Naive thymus-derived CD4-positive, alpha-beta T cell (primary cell): ENCODE measurements around the gene PLOD2. TPM values are rescaled to one million over a fixed set of nuclear protein-coding genes. Genes with fewer than 3 reads are reported as not detected.

ENCODE experiments used
- ATAC-seq: fragments of 150-1000 bp; cut with Tn5 transposase; 2 replicates; pipeline ENCODE4 v1.10.0; 2021; ENCODE audit warnings: mild to moderate bottlenecking, moderate library complexity
- CTCF ChIA-PET: fragments of 350-600 bp; sonication (Branson Sonifier 250); formaldehyde crosslinking; loops from one replicate; lab custom pipeline; 2021; ENCODE audit warnings: antibody characterized with exemption; lab: Charles Lee
- POLR2A ChIA-PET: fragments of 350-600 bp; sonication (Branson Sonifier 250); formaldehyde crosslinking; loops from one replicate; lab custom pipeline; 2021; ENCODE audit warnings: antibody characterized with exemption, inconsistent platforms; lab: Charles Lee
- DNase-seq, 9 donors: peaks; one replicate each; pipeline versions ENCODE4 v3.0.0 to v3.0.0-alpha.2; 2020 to 2022; ENCODE audit warnings: mixed read lengths in 1 of 9
- H3K27ac ChIP-seq: one replicate; pipeline ENCODE4 v1.7.0; 2013; ENCODE audit warnings: mild to moderate bottlenecking, low read depth, low read length, moderate library complexity
- H3K27me3 ChIP-seq, 2 donors: one replicate each; pipeline ENCODE4 v1.7.0; 2013; ENCODE audit warnings: low read length in 2 of 2, mild to moderate bottlenecking in 2 of 2, moderate library complexity in 2 of 2; ENCODE audit not compliant: control insufficient read depth in 2 of 2, insufficient read depth in 2 of 2
- H3K36me3 ChIP-seq, 3 experiments: 1 replicate in 2 of 3; 2 replicates in 1 of 3; pipeline ENCODE4 v1.7.0; 2013; ENCODE audit warnings: low read length in 3 of 3, mild to moderate bottlenecking in 3 of 3, moderate library complexity in 1 of 3; ENCODE audit not compliant: insufficient read depth in 3 of 3, control insufficient read depth in 2 of 3
- H3K4me1 ChIP-seq, 2 donors: one replicate each; pipeline ENCODE4 v1.7.0; 2013; ENCODE audit warnings: low read length in 2 of 2, mild to moderate bottlenecking in 2 of 2, moderate library complexity in 1 of 2; ENCODE audit not compliant: control insufficient read depth in 2 of 2, insufficient read depth in 2 of 2
- H3K4me3 ChIP-seq: 2 replicates; pipeline ENCODE4 v1.7.0; 2013; ENCODE audit warnings: mild to moderate bottlenecking, low read length
- H3K9me3 ChIP-seq, 3 experiments: 1 replicate in 2 of 3; 2 replicates in 1 of 3; pipeline ENCODE4 v1.7.0; 2013; ENCODE audit warnings: low read length in 3 of 3; ENCODE audit not compliant: control insufficient read depth in 2 of 3
- H3K27ac Mint-ChIP-seq, 9 donors: one replicate each; pipeline ENCODE4 v1.8.0; 2020 to 2022; ENCODE audit warnings: mixed read lengths in 9 of 9, mild to moderate bottlenecking in 8 of 9, moderate library complexity in 5 of 9, inconsistent platforms in 2 of 9
- H3K27me3 Mint-ChIP-seq, 5 donors: one replicate each; pipeline ENCODE4 v1.8.0; 2021 to 2022; ENCODE audit warnings: mixed read lengths in 5 of 5, mild to moderate bottlenecking in 1 of 5
- H3K36me3 Mint-ChIP-seq, 5 donors: one replicate each; pipeline ENCODE4 v1.8.0; 2020 to 2022; ENCODE audit warnings: mixed read lengths in 5 of 5, mild to moderate bottlenecking in 3 of 5, inconsistent platforms in 1 of 5
- H3K4me1 Mint-ChIP-seq, 7 donors: one replicate each; pipeline ENCODE4 v1.8.0; 2020 to 2022; ENCODE audit warnings: mixed read lengths in 7 of 7, mild to moderate bottlenecking in 3 of 7, inconsistent platforms in 1 of 7
- H3K4me3 Mint-ChIP-seq, 10 donors: one replicate each; pipeline ENCODE4 v1.8.0; 2020 to 2022; ENCODE audit warnings: mild to moderate bottlenecking in 10 of 10, mixed read lengths in 10 of 10, moderate library complexity in 6 of 10, inconsistent platforms in 2 of 10
- H3K9me3 Mint-ChIP-seq, 11 donors: one replicate each; pipeline ENCODE4 v1.8.0; 2020 to 2022; ENCODE audit warnings: mixed read lengths in 11 of 11, mild to moderate bottlenecking in 4 of 11, inconsistent platforms in 1 of 11, moderate library complexity in 1 of 11
- intact Hi-C, 2 donors: fragments of 100-400 bp; cut with micrococcal nuclease; formaldehyde crosslinking; loops; one replicate each; pipeline ENCODE4 v1.15.1; 2023
- polyA plus RNA-seq, 2 donors: library from polyadenylated mRNA; unstranded; fragments of 300-500 nt; fragmentation: Illumina TruSeq; gene quantifications; one replicate each; pipeline ENCODE4 v1.2.3, GENCODE V29; 2021
- total RNA-seq, 6 experiments: library from RNA in 5 of 6; stranded (reverse) in 5 of 6; gene quantifications; 1 replicate in 5 of 6; 2 replicates in 1 of 6; pipeline ENCODE4 v1.2.3 and lab custom pipeline; 2021 to 2026

PLOD2 gene
- total and polyA plus RNA-seq, 7 experiments from 2014 or later: 0.34 to 1.4 TPM; not detected in 5

- Mint-ChIP-seq H3K4me3 (no peak overlapping the region), H3K27me3 (no peaks in the 10 kb centered on the region), H3K9me3 (peaks cover 0 to 2% (median 0%) of the 10 kb centered on the region in 11 donors), H3K27ac (no peak overlapping the region), H3K36me3 (no peaks in the 10 kb centered on the region), H3K4me1 (no peaks in the 10 kb centered on the region)
- Histone ChIP-seq H3K9me3 (no peaks in the 10 kb centered on the region), H3K27ac (no peak overlapping the region), H3K36me3 (no peaks in the 10 kb centered on the region), H3K4me1 (no peaks in the 10 kb centered on the region), H3K27me3 (no peaks in the 10 kb centered on the region), H3K4me3 (no peak overlapping the region)
- ChIA-PET CTCF (interaction anchor here (0.6 kb wide), 1 partner anchor 24 kb away, joined by 3 read pairs; no protein-coding TSS in a partner anchor), POLR2A (no interaction called here)
- no peak for ATAC-seq
- DNase-seq: no peak
- intact Hi-C loops: no loop called here
These were observed 108.8 kb downstream of the PLOD2 start for GRCh38 chr3:146052056-146052790.

DNA sequence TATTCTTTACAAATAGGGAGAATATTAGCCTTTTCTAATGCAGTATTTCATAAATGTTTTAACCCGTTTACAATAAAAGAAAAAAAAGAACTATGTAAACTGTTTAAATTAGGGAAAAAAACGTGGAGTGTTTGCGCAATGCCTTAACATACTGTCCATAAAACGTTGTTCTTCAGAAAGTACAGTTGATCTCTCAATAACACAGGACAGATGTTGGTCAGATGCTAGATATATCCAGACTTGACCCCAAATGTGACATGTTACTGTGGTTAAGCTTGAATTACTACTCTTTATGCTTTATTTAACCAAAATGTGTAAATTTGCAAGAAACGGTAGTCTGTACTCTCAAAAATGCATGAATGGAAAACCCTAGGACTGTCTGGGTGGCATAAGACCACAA is 110.3 kb downstream of the PLOD2 start:
- CTCF ChIA-PET: no interaction called here
- POLR2A ChIA-PET: no interaction called here
- H3K4me1 Mint-ChIP-seq: no peaks in the 10 kb centered on the region

GRCh38 chr3:146047485-146047884 is 113.5 kb downstream of the PLOD2 start:
- H3K27me3 Mint-ChIP-seq: no peaks in the 10 kb centered on the region
- H3K27ac Mint-ChIP-seq: no peak overlapping the region
- H3K4me3 Mint-ChIP-seq: no peak overlapping the region
- H3K4me3 ChIP-seq: no peak overlapping the region
- no peak overlapping the region for H3K27ac ChIP-seq
- H3K9me3 Mint-ChIP-seq: peaks cover 0 to 15% (median 6%) of the 10 kb centered on the region in 11 donors
- H3K36me3 Mint-ChIP-seq: no peaks in the 10 kb centered on the region
- POLR2A ChIA-PET: no interaction called here
- no peaks in the 10 kb centered on the region for H3K27me3 ChIP-seq
- H3K36me3 ChIP-seq: no peaks in the 10 kb centered on the region
- H3K4me1 ChIP-seq: no peaks in the 10 kb centered on the region
- DNase-seq (no peak), ATAC-seq (no peak)
- H3K4me1 Mint-ChIP-seq: no peaks in the 10 kb centered on the region
- intact Hi-C loops: no loop called here
- CTCF ChIA-PET: no interaction called here
- H3K9me3 ChIP-seq: no peaks in the 10 kb centered on the region

More for the DNA sequence above, 110.3 kb downstream of the PLOD2 start:
- peaks cover 0 to 9% (median 0%) of the 10 kb centered on the region in 11 donors for H3K9me3 Mint-ChIP-seq
- no peaks in the 10 kb centered on the region for H3K27me3 Mint-ChIP-seq
- no peaks in the 10 kb centered on the region for H3K36me3 ChIP-seq
- no peaks in the 10 kb centered on the region for H3K36me3 Mint-ChIP-seq
- no peaks in the 10 kb centered on the region for H3K9me3 ChIP-seq
- H3K4me1 ChIP-seq: no peaks in the 10 kb centered on the region
- no peak overlapping the region for H3K27ac ChIP-seq
- DNase-seq (no peak), ATAC-seq (no peak)
- H3K27ac Mint-ChIP-seq: no peak overlapping the region
- no peaks in the 10 kb centered on the region for H3K27me3 ChIP-seq
- intact Hi-C loops: no loop called here
- no peak overlapping the region for H3K4me3 Mint-ChIP-seq
- no peak overlapping the region for H3K4me3 ChIP-seq

GRCh38 chr3:146044046-146044445 is 116.9 kb downstream of the PLOD2 start:
- H3K4me3 ChIP-seq: no peak overlapping the region
- ChIA-PET CTCF (no interaction called here), POLR2A (no interaction called here)
- H3K27me3 ChIP-seq: no peaks in the 10 kb centered on the region
- H3K36me3 ChIP-seq: no peaks in the 10 kb centered on the region
- H3K9me3 ChIP-seq: no peaks in the 10 kb centered on the region
- Mint-ChIP-seq H3K36me3 (no peaks in the 10 kb centered on the region), H3K27me3 (no peaks in the 10 kb centered on the region), H3K4me3 (no peak overlapping the region), H3K4me1 (no peaks in the 10 kb centered on the region), H3K27ac (no peak overlapping the region), H3K9me3 (peaks cover 0 to 15% (median 8%) of the 10 kb centered on the region in 11 donors)
- ATAC-seq: no peak
- no peak for DNase-seq
- H3K4me1 ChIP-seq: no peaks in the 10 kb centered on the region
- no peak overlapping the region for H3K27ac ChIP-seq
- intact Hi-C loops: no loop called here

DNA sequence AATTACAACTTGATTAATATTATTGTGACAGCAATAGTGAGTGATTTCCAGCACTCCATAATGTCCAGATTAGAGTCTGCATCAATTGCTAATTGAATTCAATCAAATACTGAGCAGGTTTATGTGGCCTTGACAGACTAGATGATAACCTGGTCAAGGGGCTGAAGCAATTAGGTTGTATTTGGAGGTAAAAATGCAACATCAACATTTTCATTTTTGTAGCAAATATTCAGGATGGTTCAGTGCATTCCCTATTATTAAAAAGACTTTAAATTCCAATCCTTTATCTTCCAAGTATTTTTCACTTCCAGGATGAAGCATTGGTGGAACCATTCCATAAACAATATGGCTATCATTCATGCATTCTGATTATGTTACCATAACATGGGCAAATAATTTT is 120.4 kb downstream of the PLOD2 start:
- Mint-ChIP-seq H3K36me3 (no peaks in the 10 kb centered on the region), H3K4me3 (no peak overlapping the region), H3K27me3 (no peaks in the 10 kb centered on the region), H3K9me3 (peaks cover 0 to 10% (median 5%) of the 10 kb centered on the region in 11 donors), H3K4me1 (no peaks in the 10 kb centered on the region), H3K27ac (no peak overlapping the region)
- no peak for DNase-seq
- intact Hi-C loops: no loop called here
- H3K4me3 ChIP-seq: no peak overlapping the region
- H3K9me3 ChIP-seq: no peaks in the 10 kb centered on the region
- no peaks in the 10 kb centered on the region for H3K36me3 ChIP-seq
- H3K27ac ChIP-seq: no peak overlapping the region
- no peak for ATAC-seq
- H3K27me3 ChIP-seq: no peaks in the 10 kb centered on the region
- H3K4me1 ChIP-seq: no peaks in the 10 kb centered on the region
- POLR2A ChIA-PET: no interaction called here
- CTCF ChIA-PET: no interaction called here

- H3K36me3 ChIP-seq: no peaks in the 10 kb centered on the region
- intact Hi-C loops: no loop called here
- no peaks in the 10 kb centered on the region for H3K9me3 ChIP-seq
- Mint-ChIP-seq H3K4me1 (no peaks in the 10 kb centered on the region), H3K27me3 (no peaks in the 10 kb centered on the region), H3K9me3 (peaks cover 0 to 3% (median 0%) of the 10 kb centered on the region in 11 donors), H3K4me3 (no peak overlapping the region), H3K36me3 (no peaks in the 10 kb centered on the region), H3K27ac (no peak overlapping the region)
- H3K4me3 ChIP-seq: no peak overlapping the region
- ATAC-seq (no peak), DNase-seq (no peak)
- H3K27me3 ChIP-seq: no peaks in the 10 kb centered on the region
- H3K27ac ChIP-seq: no peak overlapping the region
- H3K4me1 ChIP-seq: no peaks in the 10 kb centered on the region
- ChIA-PET POLR2A (no interaction called here), CTCF (no interaction called here)
These were observed 123.3 kb downstream of the PLOD2 start for GRCh38 chr3:146037697-146038096.

- no peak overlapping the region for H3K4me3 ChIP-seq
- ATAC-seq: no peak
- intact Hi-C loops: no loop called here
- Mint-ChIP-seq H3K4me1 (no peaks in the 10 kb centered on the region), H3K27me3 (no peaks in the 10 kb centered on the region), H3K9me3 (peaks cover 0 to 9% (median 3%) of the 10 kb centered on the region in 11 donors), H3K27ac (no peak overlapping the region), H3K36me3 (peaks cover 0 to 4% (median 0%) of the 10 kb centered on the region in 5 donors), H3K4me3 (no peak overlapping the region)
- H3K27ac ChIP-seq: no peak overlapping the region
- no peak for DNase-seq
- ChIA-PET CTCF (no interaction called here), POLR2A (no interaction called here)
- H3K36me3 ChIP-seq: no peaks in the 10 kb centered on the region
- H3K27me3 ChIP-seq: no peaks in the 10 kb centered on the region
- no peaks in the 10 kb centered on the region for H3K9me3 ChIP-seq
- no peaks in the 10 kb centered on the region for H3K4me1 ChIP-seq
These were observed 124.7 kb downstream of the PLOD2 start for GRCh38 chr3:146036281-146036680.
